Gastrocnemius medialis (tissue), 4 donors: ENCODE measurements around the gene ERAS. TPM values are rescaled to one million over a fixed set of nuclear protein-coding genes. Genes with fewer than 3 reads are reported as not detected.

Experiments used
- ATAC-seq, 2 donors: fragments of 150-250 bp; one replicate each; pipeline ENCODE4 v1.9.1; 2016
- DNase-seq, 2 donors: peaks; one replicate each; pipeline ENCODE4 v3.0.0-alpha.2; 2019
- H3K27ac ChIP-seq, 4 donors: fragments of 200-600 bp; sonication (generic); 1 replicate in 1 of 4; 2 replicates in 3 of 4; pipeline ENCODE4 v1.5.1; 2016 to 2018; ENCODE audit warnings: mild to moderate bottlenecking in 2 of 4, moderate library complexity in 1 of 4
- H3K27me3 ChIP-seq, 3 donors: fragments of 200-600 bp; sonication (generic) in 2 of 3; 1 replicate in 1 of 3; 2 replicates in 2 of 3; pipeline versions ENCODE4 v1.5.1 to v1.6.0; 2016 to 2019; ENCODE audit warnings: mild to moderate bottlenecking in 1 of 3, moderate library complexity in 1 of 3
- H3K36me3 ChIP-seq, 2 donors: fragments of 200-600 bp; sonication (generic) in 1 of 2; one replicate each; pipeline ENCODE4 v1.5.1; 2017 to 2018
- H3K4me1 ChIP-seq, 2 donors: fragments of 200-600 bp; sonication (generic) in 1 of 2; one replicate each; pipeline ENCODE4 v1.5.1; 2016 to 2017; ENCODE audit warnings: mild to moderate bottlenecking in 2 of 2
- H3K4me3 ChIP-seq, 4 donors: fragments of 200-600 bp; sonication (generic) in 3 of 4; 1 replicate in 1 of 4; 2 replicates in 3 of 4; pipeline ENCODE4 v1.5.1; 2016 to 2019; ENCODE audit warnings: mild to moderate bottlenecking in 2 of 4
- H3K9me3 ChIP-seq, 3 donors: fragments of 200-600 bp; sonication (generic) in 2 of 3; 1 replicate in 1 of 3; 2 replicates in 2 of 3; pipeline ENCODE4 v1.5.1; 2016 to 2019
- CTCF ChIP-seq, 5 experiments: fragments of 450-650 bp in 3 of 5; fragments of 200-600 bp in 2 of 5; sonication (generic) in 2 of 5; IDR thresholded peaks in 4 of 5; conservative IDR thresholded peaks in 1 of 5; 1 replicate in 4 of 5; 2 replicates in 1 of 5; pipeline ENCODE4 v1.5.1; 2016 to 2019; ENCODE audit warnings: antibody characterized with exemption in 5 of 5, mild to moderate bottlenecking in 3 of 5, moderate library complexity in 3 of 5
- POLR2A ChIP-seq, 2 donors: fragments of 450-650 bp; IDR thresholded peaks; one replicate each; pipeline ENCODE4 v1.6.1; 2017; ENCODE audit warnings: antibody characterized with exemption in 2 of 2, mild to moderate bottlenecking in 2 of 2, moderate library complexity in 2 of 2
- in situ Hi-C, 4 donors: fragments of 200-750 bp; cut with MboI; loops; one replicate each; pipeline versions ENCODE4 v1.15.0 to v1.8.0; 2017; ENCODE audit warnings: low sequenced_read_pairs in 4 of 4
- intact Hi-C: fragments of 100-400 bp; cut with DNase I; formaldehyde crosslinking; loops from one replicate; pipeline ENCODE4 v1.15.1; 2023; ENCODE audit warnings: low total_unique reads
- total RNA-seq, 4 donors: library from RNA; depleted of rRNA; stranded (reverse); fragments of >200 nt; gene quantifications; one replicate each; pipeline versions ENCODE4 v1.1.0 to v1.2.3, GENCODE V29; 2016

The ERAS gene, protein sequence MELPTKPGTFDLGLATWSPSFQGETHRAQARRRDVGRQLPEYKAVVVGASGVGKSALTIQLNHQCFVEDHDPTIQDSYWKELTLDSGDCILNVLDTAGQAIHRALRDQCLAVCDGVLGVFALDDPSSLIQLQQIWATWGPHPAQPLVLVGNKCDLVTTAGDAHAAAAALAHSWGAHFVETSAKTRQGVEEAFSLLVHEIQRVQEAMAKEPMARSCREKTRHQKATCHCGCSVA
- total RNA-seq: not detected

- TF ChIP-seq CTCF (IDR thresholded peaks at IDR 0.05 in 4 of 5, conservative IDR thresholded peaks at IDR 0.05 in 1 of 5) (no peak), POLR2A (IDR thresholded peaks at IDR 0.05) (no peak)
- Histone ChIP-seq H3K4me3 (no peak within 1 kb of the TSS), H3K27me3 (peaks cover 0 to 8% (median 5%) of the 10 kb centered on the region in 3 donors), H3K36me3 (no peaks in the 10 kb centered on the region), H3K27ac (no peak within 1 kb of the TSS), H3K4me1 (no peaks in the 10 kb centered on the region), H3K9me3 (no peaks in the 10 kb centered on the region)
- ATAC-seq (no peak), DNase-seq (no peak)
- in situ Hi-C loops: no loop called here
- intact Hi-C loops: no loop called here
Observed at GRCh38 chrX:48826135-48826875, at the start of gene ERAS. ERAS (plus strand) TSS chrX:48826513; CDS start chrX:48829124, 2,611 bp downstream.

GRCh38 chrX:48776818-48777439 lies 49.4 kb upstream of the ERAS start:
- no peak for DNase-seq
- no peaks in the 10 kb centered on the region for H3K9me3 ChIP-seq
- no peak for TF ChIP-seq CTCF (IDR thresholded peaks at IDR 0.05 in 4 of 5, conservative IDR thresholded peaks at IDR 0.05 in 1 of 5)
- no peak for TF ChIP-seq POLR2A (IDR thresholded peaks at IDR 0.05)
- ATAC-seq: no peak
- in situ Hi-C loops: no loop called here
- H3K27me3 ChIP-seq: no peaks in the 10 kb centered on the region
- no peaks in the 10 kb centered on the region for H3K36me3 ChIP-seq
- H3K4me1 ChIP-seq: no peaks in the 10 kb centered on the region
- intact Hi-C loops: no loop called here
- no peak overlapping the region for H3K4me3 ChIP-seq
- H3K27ac ChIP-seq: no peak overlapping the region

- Histone ChIP-seq H3K4me3 (no peak overlapping the region), H3K9me3 (no peaks in the 10 kb centered on the region), H3K36me3 (no peaks in the 10 kb centered on the region), H3K27me3 (no peaks in the 10 kb centered on the region), H3K4me1 (no peaks in the 10 kb centered on the region), H3K27ac (no peak overlapping the region)
- DNase-seq (no peak), ATAC-seq (no peak)
- intact Hi-C loops (no loop called here), in situ Hi-C loops (no loop called here)
- TF ChIP-seq POLR2A (IDR thresholded peaks at IDR 0.05): no peak
- TF ChIP-seq CTCF (IDR thresholded peaks at IDR 0.05 in 4 of 5, conservative IDR thresholded peaks at IDR 0.05 in 1 of 5): no peak
Observed at GRCh38 chrX:48779399-48779798, 46.9 kb upstream of the ERAS start.

DNA sequence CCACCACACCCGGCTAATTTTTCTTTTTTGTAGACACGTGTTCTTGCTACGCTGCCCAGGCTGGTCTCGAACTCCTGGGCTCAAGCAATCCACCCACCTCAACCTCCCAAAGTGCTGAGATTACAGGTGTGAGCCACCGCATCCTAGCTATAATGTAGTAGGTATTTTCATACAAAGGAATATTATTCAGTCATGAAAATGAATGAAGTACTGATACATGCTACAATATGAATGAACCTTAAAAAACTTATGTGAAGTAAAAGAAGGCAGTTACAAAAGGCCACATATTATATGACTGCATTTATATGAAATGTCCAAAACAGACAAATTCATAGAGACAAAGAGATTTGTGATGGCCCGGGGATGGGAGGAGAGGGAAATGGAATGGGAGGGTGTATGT lies 44.6 kb upstream of the ERAS start:
- intact Hi-C loops: no loop called here
- in situ Hi-C loops: no loop called here

More for the DNA sequence above, 44.6 kb upstream of the ERAS start:
- Histone ChIP-seq H3K27ac (no peak overlapping the region), H3K27me3 (no peaks in the 10 kb centered on the region), H3K9me3 (no peaks in the 10 kb centered on the region), H3K4me1 (no peaks in the 10 kb centered on the region), H3K36me3 (no peaks in the 10 kb centered on the region), H3K4me3 (no peak overlapping the region)
- no peak for ATAC-seq
- TF ChIP-seq POLR2A (IDR thresholded peaks at IDR 0.05) (no peak), CTCF (IDR thresholded peaks at IDR 0.05 in 4 of 5, conservative IDR thresholded peaks at IDR 0.05 in 1 of 5) (no peak)
- DNase-seq: no peak
